Measurements from ENCODE around the gene STAT3. TPM values are rescaled to one million over a fixed set of nuclear protein-coding genes. Genes with fewer than 3 reads are reported as not detected.
"Not testable (repeated sequence)": the region's sequence is repeated elsewhere in the genome, so short reads cannot be mapped to it uniquely, and the experiment has no call there.

Gene STAT3
- total RNA-seq, 1 donor, result 206 TPM

DNA sequence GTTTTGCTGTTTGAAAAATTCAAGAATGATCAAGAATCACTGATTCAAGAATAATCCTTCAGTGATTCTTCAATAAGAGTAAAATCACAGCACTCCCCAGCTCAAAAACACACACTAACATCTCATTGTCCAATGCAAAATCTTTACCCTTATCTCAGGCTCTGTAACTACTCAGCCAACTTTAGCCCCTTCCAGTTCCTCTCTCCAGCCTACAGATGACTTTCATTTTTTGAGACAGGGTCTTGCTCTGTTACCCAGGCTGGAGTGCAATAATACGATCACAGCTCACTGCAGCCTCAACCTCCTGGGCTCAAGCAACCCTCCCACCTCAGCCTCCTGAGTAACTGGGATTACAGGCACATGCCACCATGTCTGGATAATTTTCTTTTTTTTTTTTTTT lies 25.0 kb downstream of the STAT3 start:
- Histone ChIP-seq H3K4me2 (ENCODE audit: insufficient read depth, low read length) (no peak overlapping the region), H3K9me3 (ENCODE audit: low read depth, low read length) (no peaks in the 10 kb centered on the region), H3K27ac (ENCODE audit: low read depth, low read length) (peak overlapping the region; percentile 91), H3K79me2 (ENCODE audit: insufficient read depth, low read length) (peaks cover 84% of the 10 kb centered on the region), H3K4me3 (ENCODE audit: insufficient read depth, low read length) (no peak overlapping the region), H3K4me1 (ENCODE audit: insufficient read depth, low read length) (peaks cover 57% of the 10 kb centered on the region), H3K36me3 (ENCODE audit: insufficient read depth, low read length) (peaks cover 8% of the 10 kb centered on the region), H4K20me1 (ENCODE audit: insufficient read depth, low read length) (peaks cover 63% of the 10 kb centered on the region), H2AFZ (ENCODE audit: low read length) (no peak overlapping the region), H3K27me3 (ENCODE audit: insufficient read depth, low read length) (no peaks in the 10 kb centered on the region)
- DNase-seq (ENCODE audit: insufficient read length, low spot score, missing footprints), result no peak
- TF ChIP-seq CTCF (IDR thresholded peaks at IDR 0.05; ENCODE audit: extremely low read depth, low read depth, low read length), result no peak

- H4K20me1 ChIP-seq (ENCODE audit: insufficient read depth, low read length), result peaks cover 60% of the 10 kb centered on the region
- no peak overlapping the region for H3K4me3 ChIP-seq (ENCODE audit: insufficient read depth, low read length)
- no peak for TF ChIP-seq CTCF (IDR thresholded peaks at IDR 0.05; ENCODE audit: extremely low read depth, low read depth, low read length)
- DNase-seq (ENCODE audit: insufficient read length, low spot score, missing footprints), result no peak
- peaks cover 84% of the 10 kb centered on the region for H3K79me2 ChIP-seq (ENCODE audit: insufficient read depth, low read length)
- H3K9me3 ChIP-seq (ENCODE audit: low read depth, low read length), result no peaks in the 10 kb centered on the region
- H3K4me2 ChIP-seq (ENCODE audit: insufficient read depth, low read length), result no peak overlapping the region
- no peak overlapping the region for H2AFZ ChIP-seq (ENCODE audit: low read length)
- peaks cover 8% of the 10 kb centered on the region for H3K36me3 ChIP-seq (ENCODE audit: insufficient read depth, low read length)
- peaks cover 52% of the 10 kb centered on the region for H3K4me1 ChIP-seq (ENCODE audit: insufficient read depth, low read length)
- no peak overlapping the region for H3K27ac ChIP-seq (ENCODE audit: low read depth, low read length)
- H3K27me3 ChIP-seq (ENCODE audit: insufficient read depth, low read length), result no peaks in the 10 kb centered on the region
Measured at GRCh38 chr17:42362245-42362961, 25.8 kb downstream of the STAT3 start.

- Histone ChIP-seq H3K9me3 (ENCODE audit: low read depth, low read length) (no peaks in the 10 kb centered on the region), H3K27me3 (ENCODE audit: insufficient read depth, low read length) (no peaks in the 10 kb centered on the region), H3K4me1 (ENCODE audit: insufficient read depth, low read length) (peaks cover 50% of the 10 kb centered on the region), H3K27ac (ENCODE audit: low read depth, low read length) (no peak overlapping the region), H2AFZ (ENCODE audit: low read length) (no peak overlapping the region), H3K4me3 (ENCODE audit: insufficient read depth, low read length) (no peak overlapping the region), H3K79me2 (ENCODE audit: insufficient read depth, low read length) (peaks cover 84% of the 10 kb centered on the region), H3K36me3 (ENCODE audit: insufficient read depth, low read length) (peaks cover 8% of the 10 kb centered on the region), H3K4me2 (ENCODE audit: insufficient read depth, low read length) (no peak overlapping the region), H4K20me1 (ENCODE audit: insufficient read depth, low read length) (peaks cover 60% of the 10 kb centered on the region)
- no peak for DNase-seq (ENCODE audit: insufficient read length, low spot score, missing footprints)
- TF ChIP-seq CTCF (IDR thresholded peaks at IDR 0.05; ENCODE audit: extremely low read depth, low read depth, low read length), result no peak
Measured at GRCh38 chr17:42361781-42362186, 26.5 kb downstream of the STAT3 start.

DNA sequence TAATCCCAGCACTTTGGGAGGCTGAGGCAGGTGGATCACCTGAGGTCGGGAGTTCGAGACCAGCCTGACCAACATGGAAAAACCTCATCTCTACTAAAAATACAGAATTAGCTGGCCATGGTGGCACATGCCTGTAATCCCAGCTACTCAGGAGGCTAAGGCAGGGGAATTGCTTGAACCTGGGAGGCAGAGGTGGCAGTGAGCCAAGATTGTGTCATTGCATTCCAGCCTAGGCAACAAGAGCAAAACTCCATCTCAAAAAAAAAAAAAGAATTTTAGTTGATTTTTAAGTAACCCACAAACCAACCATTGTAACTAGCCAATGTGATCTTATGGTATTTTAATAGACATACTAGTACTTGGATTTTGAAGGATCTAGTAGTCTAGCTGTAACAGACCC lies 27.9 kb downstream of the STAT3 start:
- Histone ChIP-seq H4K20me1 (ENCODE audit: insufficient read depth, low read length) (peaks cover 55% of the 10 kb centered on the region), H3K27ac (ENCODE audit: low read depth, low read length) (peak overlapping the region; percentile 1), H3K79me2 (ENCODE audit: insufficient read depth, low read length) (peaks cover 85% of the 10 kb centered on the region), H3K36me3 (ENCODE audit: insufficient read depth, low read length) (peaks cover 12% of the 10 kb centered on the region), H3K4me1 (ENCODE audit: insufficient read depth, low read length) (peaks cover 46% of the 10 kb centered on the region)
- H3K4me2 ChIP-seq (ENCODE audit: insufficient read depth, low read length); H3K27me3 ChIP-seq (ENCODE audit: insufficient read depth, low read length); H3K4me3 ChIP-seq (ENCODE audit: insufficient read depth, low read length); H2AFZ ChIP-seq (ENCODE audit: low read length); DNase-seq (ENCODE audit: insufficient read length, low spot score, missing footprints); H3K9me3 ChIP-seq (ENCODE audit: low read depth, low read length): not testable (repeated sequence)

All from osteoblast (primary cell).